SJSA1 (cell line): ENCODE measurements around the gene ABR. TPM values are rescaled to one million over a fixed set of nuclear protein-coding genes. Genes with fewer than 3 reads are reported as not detected.

Experiments used
- DNase-seq, 2 experiments: peaks; one replicate each; pipeline ENCODE4 v3.0.0-alpha.2; 2015 to 2020; ENCODE audit warnings: low spot score in 2 of 2, low read depth in 1 of 2
- H3K27ac ChIP-seq: fragments of 250-450 bp; sonication (Bioruptor Pico); 2 replicates; pipeline ENCODE4 v1.5.1; 2020; ENCODE audit warnings: mild to moderate bottlenecking, moderate library complexity
- H3K27me3 ChIP-seq: fragments of 250-450 bp; sonication (Bioruptor Pico); replicated peaks from 2 replicates; pipeline ENCODE4 v1.5.1; 2020; ENCODE audit warnings: mild to moderate bottlenecking, moderate library complexity
- H3K36me3 ChIP-seq: fragments of 250-450 bp; sonication (Bioruptor Pico); 2 replicates; pipeline ENCODE4 v1.5.1; 2020; ENCODE audit warnings: mild to moderate bottlenecking
- H3K4me1 ChIP-seq: fragments of 250-450 bp; sonication (Bioruptor Pico); replicated peaks from 2 replicates; pipeline ENCODE4 v1.6.1; 2021; ENCODE audit warnings: mild to moderate bottlenecking
- H3K4me3 ChIP-seq: fragments of 250-450 bp; sonication (Bioruptor Pico); 2 replicates; pipeline ENCODE4 v1.5.1; 2020; ENCODE audit warnings: mild to moderate bottlenecking
- H3K9me3 ChIP-seq: fragments of 250-450 bp; sonication (Bioruptor Pico); replicated peaks from 2 replicates; pipeline ENCODE4 v1.5.1; 2020; ENCODE audit warnings: mild to moderate bottlenecking
- total RNA-seq: library from RNA; depleted of rRNA; stranded (reverse); fragments of >200 nt; shearing (Covaris generic); gene quantifications from 2 replicates; pipeline ENCODE4 v1.2.3, GENCODE V29; 2014

The ABR gene
- total RNA-seq, 1 experiment from 2014 or later = 16.7 TPM

DNA sequence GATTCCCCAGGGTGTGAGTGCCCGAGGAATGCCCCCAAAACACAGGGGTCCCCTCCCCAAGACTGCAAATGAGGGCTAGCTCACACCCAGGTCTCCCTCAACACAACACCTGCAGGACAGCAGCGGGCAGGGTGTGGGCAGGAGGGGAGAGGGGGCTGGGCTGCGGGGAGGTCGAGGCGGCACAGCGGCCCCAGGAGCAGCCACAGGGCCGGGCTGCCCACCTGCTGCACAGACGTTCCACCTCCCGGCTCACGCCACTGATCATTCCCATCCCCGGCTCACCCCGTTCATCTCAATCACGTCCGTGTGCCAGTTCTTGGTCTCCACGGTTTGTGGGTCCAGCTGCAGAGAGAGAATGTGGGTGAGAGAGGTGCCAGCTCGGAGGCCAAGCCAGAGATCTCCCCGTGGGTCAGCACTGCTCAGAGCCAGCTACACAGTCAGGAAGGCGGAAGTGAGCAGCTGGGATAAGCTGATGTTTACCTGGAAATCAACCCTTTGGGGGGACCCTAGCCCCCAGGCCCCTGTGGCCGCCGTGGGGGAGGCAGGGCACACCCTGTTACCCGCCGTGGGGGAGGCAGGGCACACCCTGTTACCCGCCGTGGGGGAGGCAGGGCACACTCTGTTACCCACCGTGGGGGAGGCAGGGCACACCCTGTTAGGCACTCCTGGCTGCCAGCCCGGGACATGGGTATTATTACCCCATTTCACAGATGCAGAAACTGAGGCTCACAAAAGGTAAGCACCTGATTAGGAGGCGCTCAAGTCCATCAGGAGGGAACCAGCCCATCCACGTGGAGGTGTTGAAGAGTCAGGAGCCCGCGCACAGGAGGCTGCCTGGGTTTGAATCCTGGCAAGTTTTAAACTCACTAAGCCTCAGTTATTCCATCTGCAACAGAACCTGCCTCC, 166.7 kb downstream of the ABR start:
- Histone ChIP-seq H3K27ac (no peak overlapping the region), H3K36me3 (peaks cover 10% of the 10 kb centered on the region), H3K27me3 (no peaks in the 10 kb centered on the region), H3K4me3 (no peak overlapping the region), H3K4me1 (no peaks in the 10 kb centered on the region), H3K9me3 (no peaks in the 10 kb centered on the region)
- DNase-seq = no peak

DNA sequence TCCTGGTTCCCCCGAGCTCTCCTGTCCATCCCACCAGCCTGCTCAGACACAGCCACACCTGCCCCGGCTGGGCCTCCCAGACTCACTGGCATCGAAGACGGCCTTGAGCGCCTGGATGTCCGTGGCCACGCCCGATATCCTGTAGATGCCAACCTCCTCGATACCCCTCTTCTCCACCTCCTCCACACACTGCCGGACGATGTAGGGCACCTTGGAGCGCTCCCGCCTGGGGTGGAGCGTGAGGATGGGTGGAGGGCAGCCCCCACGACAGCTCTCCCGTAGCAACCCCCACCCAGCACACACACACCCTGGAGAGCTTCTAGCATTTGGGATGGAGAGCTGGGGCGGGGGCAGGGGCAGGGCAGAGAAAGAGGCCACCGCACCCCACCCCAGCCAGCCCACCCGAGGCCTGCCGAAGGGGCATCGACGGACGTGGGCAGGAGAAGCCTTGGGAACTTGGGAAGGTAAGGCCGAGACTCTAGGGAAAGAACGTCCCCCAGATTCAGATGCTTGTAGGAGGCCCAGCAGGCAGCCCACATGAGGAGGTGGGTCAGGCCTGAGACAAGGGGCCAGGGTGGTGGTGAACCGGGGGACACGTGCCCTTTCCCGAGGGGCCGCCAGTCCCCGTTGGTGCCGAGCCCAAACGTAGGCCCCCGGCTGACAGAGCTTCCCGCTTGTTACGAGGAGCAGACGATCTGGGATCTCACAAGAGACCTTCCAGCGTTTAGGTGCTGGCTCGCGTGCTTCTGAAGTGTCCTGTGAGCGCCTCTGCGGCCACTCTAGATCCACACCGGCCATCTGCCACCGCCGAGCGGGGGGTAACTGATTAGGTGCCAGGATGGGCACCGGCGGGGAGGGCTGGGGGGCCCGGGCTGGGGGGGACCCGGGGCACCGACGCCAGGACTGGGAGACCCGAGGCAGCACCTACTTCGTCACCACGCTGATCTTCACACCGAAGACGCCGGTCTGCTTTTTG, 167.7 kb downstream of the ABR start:
- Histone ChIP-seq H3K4me1 (no peaks in the 10 kb centered on the region), H3K4me3 (no peak overlapping the region), H3K36me3 (peaks cover 19% of the 10 kb centered on the region), H3K27ac (no peak overlapping the region), H3K27me3 (no peaks in the 10 kb centered on the region), H3K9me3 (no peaks in the 10 kb centered on the region)
- DNase-seq = no peak

DNA sequence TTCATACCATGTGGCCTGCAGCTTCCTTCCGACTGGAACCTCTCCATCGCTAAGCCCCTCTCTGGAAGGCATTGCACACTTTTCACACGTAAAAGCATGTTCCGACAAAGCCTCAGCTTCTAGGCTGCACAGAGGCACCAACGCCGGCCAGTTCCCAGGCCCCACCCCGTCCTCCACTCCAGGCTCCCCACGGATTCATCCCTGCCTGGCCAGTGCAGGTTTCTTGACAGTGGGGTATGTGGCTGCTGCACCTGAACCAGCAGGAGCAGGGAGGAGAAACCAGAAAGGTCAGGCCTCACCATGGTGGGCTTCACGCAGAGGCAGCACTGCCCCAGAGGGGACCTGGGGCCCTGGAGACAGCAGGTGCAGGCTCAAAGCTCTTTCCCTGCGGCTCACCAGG, 168.6 kb downstream of the ABR start:
- H3K9me3 ChIP-seq = no peaks in the 10 kb centered on the region
- H3K27ac ChIP-seq = no peak overlapping the region
- H3K4me1 ChIP-seq = no peaks in the 10 kb centered on the region
- H3K27me3 ChIP-seq = no peaks in the 10 kb centered on the region
- no peak overlapping the region for H3K4me3 ChIP-seq
- no peak for DNase-seq
- peaks cover 21% of the 10 kb centered on the region for H3K36me3 ChIP-seq

DNA sequence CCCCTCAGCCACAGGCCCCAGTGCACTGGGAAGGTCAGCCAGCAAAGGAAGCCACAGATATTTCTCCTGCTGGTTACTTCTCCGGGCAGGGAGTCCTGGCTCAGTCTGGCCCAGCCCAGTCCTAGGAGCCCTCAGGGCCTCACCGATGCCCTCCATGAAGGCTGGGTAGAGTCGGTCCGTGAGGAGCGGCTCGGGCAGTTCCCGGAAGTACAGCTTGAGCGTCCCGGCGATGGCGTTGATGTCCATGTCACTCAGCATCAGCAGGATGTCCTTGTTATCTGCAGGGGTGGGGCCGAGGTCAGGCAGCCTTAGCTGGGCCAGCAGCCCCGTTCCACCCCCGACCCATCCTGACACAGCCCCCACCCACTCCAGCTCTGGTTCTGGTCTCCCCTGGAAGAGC, 169.2 kb downstream of the ABR start:
- Histone ChIP-seq H3K4me1 (no peaks in the 10 kb centered on the region), H3K36me3 (peaks cover 26% of the 10 kb centered on the region), H3K9me3 (no peaks in the 10 kb centered on the region)

DNA sequence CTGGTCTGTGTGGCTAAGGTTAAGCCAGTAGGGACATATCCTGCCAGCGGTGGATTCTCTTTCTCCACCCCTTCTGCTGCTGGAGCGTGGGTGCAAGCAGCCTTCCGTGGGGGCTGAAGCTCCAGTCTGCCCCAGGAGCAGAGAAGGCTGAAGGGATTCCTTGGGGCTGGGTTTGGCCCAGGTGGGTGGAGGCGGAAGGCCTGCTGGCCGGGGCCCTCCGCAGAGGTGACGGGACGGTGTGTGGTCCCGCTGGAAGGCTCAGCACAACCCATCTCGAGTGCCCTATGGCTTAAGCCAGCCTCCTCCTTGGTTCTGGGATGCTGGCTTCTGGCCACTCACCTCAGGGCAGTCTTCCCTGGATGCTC, 169.7 kb downstream of the ABR start:
- Histone ChIP-seq H3K36me3 (peaks cover 30% of the 10 kb centered on the region), H3K27me3 (no peaks in the 10 kb centered on the region), H3K4me1 (no peaks in the 10 kb centered on the region), H3K4me3 (no peak overlapping the region), H3K9me3 (no peaks in the 10 kb centered on the region), H3K27ac (no peak overlapping the region)
- no peak for DNase-seq

More for the DNA sequence above, 169.2 kb downstream of the ABR start:
- Histone ChIP-seq H3K27me3 (no peaks in the 10 kb centered on the region), H3K4me3 (no peak overlapping the region), H3K27ac (no peak overlapping the region)
- no peak for DNase-seq

DNA sequence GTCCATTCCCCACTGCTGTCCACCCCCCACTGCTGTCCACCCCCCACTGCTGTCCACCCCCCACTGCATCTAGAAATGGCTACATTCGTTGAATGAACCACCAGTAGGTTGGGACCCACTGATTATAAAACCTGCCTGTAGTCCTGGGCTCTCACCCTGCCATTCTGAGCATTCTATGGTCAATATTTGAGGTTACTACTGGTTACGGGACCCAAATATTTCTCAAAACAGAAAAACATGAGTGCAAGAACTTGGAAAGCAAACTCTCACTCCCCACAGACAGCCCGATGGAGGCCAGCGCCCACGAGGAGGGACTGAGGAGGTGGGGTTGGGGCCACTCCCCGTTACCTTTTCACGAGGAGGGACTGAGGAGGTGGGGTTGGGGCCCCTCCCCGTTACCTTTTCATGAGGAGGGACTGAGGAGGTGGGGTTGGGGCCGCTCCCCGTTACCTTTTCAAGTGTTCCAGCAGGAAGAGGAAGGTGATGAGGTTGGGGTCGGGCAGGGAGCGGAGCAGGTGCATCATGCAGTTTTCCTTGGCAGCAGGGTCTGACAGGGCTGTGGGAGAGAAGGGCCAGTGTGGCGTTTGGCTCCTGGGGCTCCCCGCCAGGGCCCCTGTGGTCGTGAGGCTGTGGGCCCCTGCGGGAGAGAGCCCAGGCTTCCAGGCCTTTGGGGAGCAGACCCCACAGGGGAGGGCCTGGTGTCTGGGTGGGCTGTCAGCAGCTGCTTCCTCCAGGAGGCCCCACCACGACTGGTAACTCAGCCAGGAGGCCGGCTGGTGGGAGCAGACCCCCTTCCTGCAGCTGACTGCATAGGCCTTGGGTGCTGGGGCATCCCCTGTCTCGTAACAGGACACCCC, 170.3 kb downstream of the ABR start:
- no peaks in the 10 kb centered on the region for H3K4me1 ChIP-seq
- no peaks in the 10 kb centered on the region for H3K27me3 ChIP-seq
- peaks cover 36% of the 10 kb centered on the region for H3K36me3 ChIP-seq
- no peaks in the 10 kb centered on the region for H3K9me3 ChIP-seq
- DNase-seq = no peak
- no peak overlapping the region for H3K27ac ChIP-seq
- no peak overlapping the region for H3K4me3 ChIP-seq

DNA sequence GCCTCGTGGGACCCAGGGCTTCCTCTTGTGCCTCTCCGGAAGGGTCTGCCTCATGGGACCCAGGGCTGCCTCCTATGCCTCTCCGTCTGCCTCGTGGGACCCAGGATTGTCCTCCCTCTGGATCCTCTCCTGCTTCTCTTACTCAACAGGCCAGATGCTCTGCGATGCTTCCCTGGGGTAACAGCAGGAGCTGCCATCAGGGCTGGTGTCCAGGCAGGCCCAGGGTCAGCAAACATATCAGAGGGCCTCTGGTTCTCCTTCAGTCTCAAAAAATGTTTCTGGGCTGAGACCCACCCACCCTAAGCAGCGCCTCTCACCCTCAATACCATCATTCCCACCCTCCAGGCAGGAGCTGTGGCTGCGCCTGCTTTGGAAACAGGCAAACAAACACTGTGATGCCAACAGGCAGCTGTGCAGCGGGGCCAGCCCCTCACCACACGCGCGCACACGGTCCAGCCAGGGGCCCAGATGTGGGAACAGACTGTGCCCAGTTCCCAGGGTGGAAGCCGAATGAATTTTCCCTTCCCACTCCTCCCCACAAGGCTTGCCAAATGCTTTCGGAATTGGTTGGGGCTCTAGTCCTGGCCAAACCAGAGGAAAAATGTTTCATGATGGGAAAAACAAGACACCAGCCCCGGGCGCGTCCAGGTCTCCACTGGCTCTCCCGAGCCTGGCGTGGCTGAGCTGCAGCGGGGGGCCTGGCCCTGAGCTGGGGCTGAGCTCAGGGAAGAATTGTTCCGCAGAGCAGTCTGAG, 171.6 kb downstream of the ABR start:
- no peak overlapping the region for H3K4me3 ChIP-seq
- DNase-seq = no peak

DNA sequence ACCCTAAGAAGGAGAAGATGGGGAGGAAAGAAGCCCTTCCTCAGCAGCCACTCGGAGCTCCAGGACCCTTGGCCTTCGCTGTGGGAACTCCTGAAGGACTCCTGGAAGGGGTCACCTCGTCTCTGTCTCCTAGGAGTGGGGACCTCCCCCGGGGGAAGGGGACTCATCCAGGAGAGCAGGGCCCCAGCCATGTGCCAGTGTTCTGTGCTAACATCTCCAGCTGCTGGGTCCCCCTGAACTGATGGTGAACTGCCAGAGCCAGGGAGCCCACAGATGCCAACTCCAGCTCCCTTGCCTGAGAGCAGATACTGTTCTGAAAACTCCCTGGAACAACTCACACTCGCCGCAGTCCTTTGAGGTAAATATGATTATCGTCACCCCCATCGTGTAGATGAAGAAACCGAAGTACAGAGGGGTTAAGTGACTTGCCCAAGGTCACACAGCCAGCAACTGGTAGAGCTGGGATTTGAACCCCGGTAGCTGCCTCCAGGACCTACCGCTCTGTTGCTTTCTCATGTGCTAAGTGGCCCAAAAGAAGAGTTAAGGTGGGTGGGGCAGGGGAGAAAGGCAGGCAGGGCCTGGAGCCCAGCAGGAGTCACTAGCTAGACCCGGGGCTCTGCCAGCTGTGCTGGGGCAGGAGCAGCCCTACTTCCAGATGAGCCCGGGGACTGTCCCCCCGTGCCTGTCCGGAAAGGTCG, 172.3 kb downstream of the ABR start:
- H3K36me3 ChIP-seq = peaks cover 56% of the 10 kb centered on the region
- no peak overlapping the region for H3K4me3 ChIP-seq
- no peaks in the 10 kb centered on the region for H3K9me3 ChIP-seq
- no peaks in the 10 kb centered on the region for H3K27me3 ChIP-seq
- peaks cover 12% of the 10 kb centered on the region for H3K4me1 ChIP-seq
- DNase-seq = no peak
- H3K27ac ChIP-seq = no peak overlapping the region

More for the DNA sequence above, 171.6 kb downstream of the ABR start:
- H3K4me1 ChIP-seq = peaks cover 4% of the 10 kb centered on the region
- peaks cover 49% of the 10 kb centered on the region for H3K36me3 ChIP-seq
- H3K9me3 ChIP-seq = no peaks in the 10 kb centered on the region
- H3K27ac ChIP-seq = no peak overlapping the region
- no peaks in the 10 kb centered on the region for H3K27me3 ChIP-seq

DNA sequence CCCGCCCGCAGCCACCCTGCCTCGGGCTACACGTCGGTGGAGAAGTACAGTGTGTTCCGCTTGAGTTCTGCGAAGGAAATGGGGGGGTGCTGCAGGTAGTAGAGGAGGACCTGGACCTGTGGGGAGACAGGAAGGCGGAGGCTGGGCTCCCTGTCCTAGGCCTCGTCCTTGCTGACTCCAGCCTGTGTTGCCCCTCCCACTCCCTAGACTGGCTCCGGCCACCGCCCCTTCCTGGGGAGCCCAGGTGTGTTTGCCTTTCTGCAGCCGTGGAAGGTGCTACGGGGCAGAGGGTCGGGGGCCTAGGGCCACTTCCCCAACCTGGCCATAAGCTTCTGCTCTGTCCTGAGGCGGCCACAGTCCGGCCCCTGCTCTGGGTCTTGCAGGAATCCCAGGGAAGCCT, 173.7 kb downstream of the ABR start:
- H3K27me3 ChIP-seq = no peaks in the 10 kb centered on the region
- H3K27ac ChIP-seq = no peak overlapping the region
- peaks cover 26% of the 10 kb centered on the region for H3K4me1 ChIP-seq
- H3K36me3 ChIP-seq = peaks cover 68% of the 10 kb centered on the region
- no peak for DNase-seq
- no peaks in the 10 kb centered on the region for H3K9me3 ChIP-seq
- H3K4me3 ChIP-seq = no peak overlapping the region

DNA sequence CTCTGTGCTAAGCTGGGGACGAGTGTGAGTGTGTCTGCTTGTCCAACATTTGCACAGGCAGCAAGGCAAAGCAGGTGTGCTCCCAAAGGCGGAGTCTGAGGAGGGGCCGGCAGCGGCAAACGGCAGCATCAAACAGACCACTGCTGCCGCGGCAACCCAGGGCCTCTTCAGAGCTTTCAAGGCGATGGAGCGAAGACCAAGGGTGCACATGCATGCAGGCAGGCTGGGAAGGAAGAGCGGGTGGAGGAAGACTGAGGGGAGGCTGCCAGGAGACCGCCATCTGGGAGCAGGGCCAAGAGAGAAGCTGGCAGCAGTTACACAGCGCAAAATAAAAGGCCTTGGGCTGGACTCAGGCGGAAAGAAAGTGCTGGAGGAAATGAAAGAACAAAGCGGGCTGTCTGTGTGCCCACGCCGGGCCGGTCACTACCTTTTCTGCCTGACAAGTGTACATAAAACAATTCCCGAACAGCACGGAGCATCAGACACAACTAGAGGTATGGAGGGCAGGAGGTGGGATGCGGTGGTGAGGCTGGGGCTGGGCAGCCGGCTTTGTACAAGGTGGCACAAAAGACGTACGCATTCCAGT, 174.3 kb downstream of the ABR start:
- H3K9me3 ChIP-seq = no peaks in the 10 kb centered on the region
- H3K27me3 ChIP-seq = no peaks in the 10 kb centered on the region
- peaks cover 74% of the 10 kb centered on the region for H3K36me3 ChIP-seq
- H3K4me3 ChIP-seq = no peak overlapping the region
- DNase-seq = no peak
- peaks cover 32% of the 10 kb centered on the region for H3K4me1 ChIP-seq
- no peak overlapping the region for H3K27ac ChIP-seq

DNA sequence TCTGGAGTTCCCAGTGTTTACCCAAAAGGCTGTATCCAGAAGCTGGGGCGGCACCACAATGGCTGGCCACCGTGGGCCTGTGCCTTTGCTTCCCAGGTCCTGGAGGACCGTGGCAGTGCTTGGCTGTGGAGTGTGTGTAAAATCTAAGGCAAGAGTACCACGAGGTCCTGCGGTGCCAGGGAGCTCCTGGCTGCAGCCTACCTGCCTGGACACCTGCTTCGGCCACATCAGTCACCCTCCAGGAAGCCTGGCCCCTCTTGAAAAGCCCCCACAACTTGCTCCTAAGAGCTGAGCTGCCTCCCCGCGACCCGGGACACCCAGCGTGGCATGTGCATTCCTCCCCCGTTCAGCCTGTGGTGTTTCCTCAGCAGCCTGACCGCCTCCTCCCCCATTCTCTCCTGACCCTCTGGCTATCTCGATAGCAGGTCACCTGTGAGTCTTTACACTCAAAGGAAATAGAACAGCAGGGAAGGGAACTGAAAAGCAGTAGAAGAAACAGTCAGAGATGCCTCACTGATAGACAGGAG, 174.9 kb downstream of the ABR start:
- peaks cover 34% of the 10 kb centered on the region for H3K4me1 ChIP-seq
- no peak overlapping the region for H3K4me3 ChIP-seq
- H3K27me3 ChIP-seq = no peaks in the 10 kb centered on the region
- H3K27ac ChIP-seq = no peak overlapping the region
- peaks cover 73% of the 10 kb centered on the region for H3K36me3 ChIP-seq
- H3K9me3 ChIP-seq = no peaks in the 10 kb centered on the region
- DNase-seq = no peak
